Left lobe of liver (tissue), 2 donors: Measurements from ENCODE around the gene RNF34. TPM values are rescaled to one million over a fixed set of nuclear protein-coding genes. Genes with fewer than 3 reads are reported as not detected.
A peak's percentile ranks its signal among the peaks of the same experiment; 100 is the strongest.
"Not testable (repeated sequence)": the region's sequence is repeated elsewhere in the genome, so short reads cannot be mapped to it uniquely, and the experiment has no call there.

ENCODE experiments used
- ATAC-seq: fragments of 200-7000 bp; cut with Tn5 transposase; one replicate; pipeline ENCODE4 v1.9.1; 2020; ENCODE audit warnings: mild to moderate bottlenecking, moderate library complexity
- DNase-seq: peaks from one replicate; pipeline ENCODE4 v3.0.0-alpha.2; 2020; ENCODE audit warnings: low spot score
- total RNA-seq: library from RNA; stranded (reverse); gene quantifications from one replicate; pipeline ENCODE4 v1.2.1, GENCODE V29; 2021
- donor health status: DM: no; HTN: no; CAD: no; lungs with moderate emphysema.
- donor health status: DM: no; HTN: yes; CAD: no.

RNF34 gene
- total RNA-seq: 9.9 TPM

GRCh38 chr12:121399391-121400331 is at the start of gene RNF34:
RNF34 (plus strand) TSS chr12:121400118; CDS start chr12:121400213, 95 bp downstream.
- ATAC-seq (peak; percentile 96), DNase-seq (peak; percentile 99)

GRCh38 chr12:121351820-121352681 is 47.9 kb upstream of the RNF34 start, which contains the start of gene ANAPC5:
ANAPC5 (minus strand) TSS chr12:121352411; CDS start chr12:121352340, 71 bp downstream.
- DNase-seq: peak; percentile 94
- ATAC-seq: peak; percentile 99

GRCh38 chr12:121352682-121353018 is 47.3 kb upstream of the RNF34 start:
- no peak for DNase-seq
- ATAC-seq: peak; percentile 61

GRCh38 chr12:121355818-121356217 is 44.1 kb upstream of the RNF34 start:
- DNase-seq (no peak), ATAC-seq (no peak)

- ATAC-seq (no peak), DNase-seq (no peak)
Measured at GRCh38 chr12:121356657-121357056, 43.3 kb upstream of the RNF34 start.

GRCh38 chr12:121357331-121357730 is 42.6 kb upstream of the RNF34 start:
- ATAC-seq (no peak), DNase-seq (no peak)

- no peak for DNase-seq
- ATAC-seq: peak; percentile 63
Measured at GRCh38 chr12:121358073-121358472, 41.8 kb upstream of the RNF34 start.

GRCh38 chr12:121364683-121365121 is 35.2 kb upstream of the RNF34 start:
- ATAC-seq (no peak), DNase-seq (no peak)

GRCh38 chr12:121365416-121366062 is 34.4 kb upstream of the RNF34 start:
- ATAC-seq (no peak), DNase-seq (no peak)

GRCh38 chr12:121366063-121366459 is 33.9 kb upstream of the RNF34 start:
- DNase-seq (no peak), ATAC-seq (no peak)

GRCh38 chr12:121371404-121371803 is 28.5 kb upstream of the RNF34 start:
- DNase-seq: no peak

GRCh38 chr12:121373755-121374154 is 26.2 kb upstream of the RNF34 start:
- DNase-seq (no peak), ATAC-seq (no peak)

More at GRCh38 chr12:121371404-121371803, 28.5 kb upstream of the RNF34 start:
- no peak for ATAC-seq

GRCh38 chr12:121374336-121374735 is 25.6 kb upstream of the RNF34 start:
- ATAC-seq, DNase-seq: not testable (repeated sequence)

- not testable (repeated sequence) for DNase-seq, ATAC-seq
Measured at GRCh38 chr12:121374945-121375584, 24.9 kb upstream of the RNF34 start.

GRCh38 chr12:121376754-121377697 is 22.9 kb upstream of the RNF34 start:
- ATAC-seq: peak; percentile 64
- DNase-seq: no peak

GRCh38 chr12:121378736-121379135 is 21.2 kb upstream of the RNF34 start:
- ATAC-seq (no peak), DNase-seq (no peak)

- ATAC-seq (no peak), DNase-seq (no peak)
Measured at GRCh38 chr12:121379945-121380344, 20.0 kb upstream of the RNF34 start.

- no peak for ATAC-seq
- DNase-seq: no peak
Measured at GRCh38 chr12:121383601-121384021, 16.3 kb upstream of the RNF34 start.

- not testable (repeated sequence) for DNase-seq
Measured at GRCh38 chr12:121384891-121385290, 15.0 kb upstream of the RNF34 start.

More at GRCh38 chr12:121384891-121385290, 15.0 kb upstream of the RNF34 start:
- ATAC-seq: not testable (repeated sequence)
